HEK293 (cell line): ENCODE results near the gene KRTAP10-11.

Experiments
- CTCF ChIA-PET: fragments of 350-600 bp; formaldehyde crosslinking; extraction: SDS; loops from one replicate; lab custom pipeline; 2021; ENCODE audit warnings: antibody characterized with exemption; lab: Yijun Ruan, JAX
- POLR2A ChIA-PET: fragments of 300-600 bp; formaldehyde crosslinking; extraction: SDS; loops from one replicate; lab custom pipeline; 2020; ENCODE audit warnings: antibody characterized with exemption, inconsistent platforms; lab: Yijun Ruan, JAX
- H3K27ac ChIP-seq: fragments of 200-500 bp; sonication (Bioruptor generic); 2 replicates; pipeline ENCODE4 v1.5.1; 2014; ENCODE audit warnings: low read depth, low read length, control low read depth, inconsistent platforms; ENCODE audit errors: extremely low read depth
- H3K36me3 ChIP-seq, 2 experiments: fragments of 200-500 bp in 1 of 2; sonication (Bioruptor generic) in 1 of 2; 1 replicate in 1 of 2; 2 replicates in 1 of 2; pipeline ENCODE4 v1.5.1; 2014 to 2017; ENCODE audit warnings: inconsistent platforms in 2 of 2, low read length in 2 of 2; ENCODE audit not compliant: control insufficient read depth in 2 of 2, insufficient read depth in 1 of 2
- H3K4me1 ChIP-seq: fragments of 200-500 bp; sonication (Bioruptor generic); 2 replicates; pipeline ENCODE4 v1.5.1; 2014; ENCODE audit warnings: mild to moderate bottlenecking, low read length, inconsistent platforms; ENCODE audit not compliant: control insufficient read depth, insufficient read depth
- H3K4me3 ChIP-seq: 2 replicates; pipeline ENCODE4 v1.5.1; 2011; ENCODE audit warnings: low read depth, mild to moderate bottlenecking, control low read depth, low read length, moderate library complexity
- H3K9me3 ChIP-seq: fragments of 200-500 bp; sonication (Bioruptor generic); 2 replicates; pipeline ENCODE4 v1.5.1; 2014; ENCODE audit warnings: low read depth, low read length, inconsistent platforms; ENCODE audit not compliant: control insufficient read depth, insufficient read depth
- KLF9 ChIP-seq: fragments of 450-650 bp; formaldehyde crosslinking; IDR thresholded peaks from 2 replicates; pipeline ENCODE4 v1.5.1; 2016; ENCODE audit warnings: missing biosample characterization, missing genetic modification characterization, low read depth
- SETDB1 ChIP-seq: IDR thresholded peaks from one replicate; pipeline ENCODE4 v1.6.1; 2017; ENCODE audit warnings: mild to moderate bottlenecking, low read length, moderate library complexity, mixed read lengths; ENCODE audit not compliant: insufficient read length
- SP7 ChIP-seq: fragments of 450-650 bp; formaldehyde crosslinking; IDR thresholded peaks from 2 replicates; pipeline ENCODE4 v1.5.1; 2016; ENCODE audit warnings: missing biosample characterization, missing genetic modification characterization
- ZFP3 ChIP-seq: fragments of 450-650 bp; formaldehyde crosslinking; IDR thresholded peaks from 2 replicates; pipeline ENCODE4 v1.5.1; 2016; ENCODE audit warnings: low read depth, missing biosample characterization, missing genetic modification characterization
- ZFP69B ChIP-seq: fragments of 450-650 bp; formaldehyde crosslinking; IDR thresholded peaks from 2 replicates; pipeline ENCODE4 v1.5.1; 2016; ENCODE audit warnings: missing biosample characterization, missing genetic modification characterization
- ZIC2 ChIP-seq: fragments of 450-650 bp; formaldehyde crosslinking; IDR thresholded peaks from 2 replicates; pipeline ENCODE4 v1.5.1; 2016; ENCODE audit warnings: missing biosample characterization, missing genetic modification characterization
- ZNF155 ChIP-seq: fragments of 450-650 bp; formaldehyde crosslinking; IDR thresholded peaks from 2 replicates; pipeline ENCODE4 v1.5.1; 2016; ENCODE audit warnings: missing biosample characterization, missing genetic modification characterization
- ZNF391 ChIP-seq: fragments of 450-650 bp; formaldehyde crosslinking; IDR thresholded peaks from 2 replicates; pipeline ENCODE4 v1.5.1; 2016; ENCODE audit warnings: low read depth, missing biosample characterization, missing genetic modification characterization, borderline replicate concordance
- ZNF585B ChIP-seq: fragments of 450-650 bp; formaldehyde crosslinking; IDR thresholded peaks from 2 replicates; pipeline ENCODE4 v1.5.1; 2016; ENCODE audit warnings: missing biosample characterization, missing genetic modification characterization
- ZNF837 ChIP-seq: fragments of 450-650 bp; formaldehyde crosslinking; IDR thresholded peaks from 2 replicates; pipeline ENCODE4 v1.5.1; 2016; ENCODE audit warnings: missing biosample characterization, missing genetic modification characterization
- TF ChIP-seq, protein P1 (sequence below): fragments of 450-650 bp; formaldehyde crosslinking; IDR thresholded peaks from 2 replicates; pipeline ENCODE4 v1.5.1; 2017; ENCODE audit warnings: missing biosample characterization, missing genetic modification characterization
- TF ChIP-seq, protein P2 (sequence below): fragments of 450-650 bp; formaldehyde crosslinking; IDR thresholded peaks from 2 replicates; pipeline ENCODE4 v1.5.1; 2016; ENCODE audit warnings: missing biosample characterization, missing genetic modification characterization
- TF ChIP-seq, protein P3 (sequence below): fragments of 450-650 bp; formaldehyde crosslinking; IDR thresholded peaks from 2 replicates; pipeline ENCODE4 v1.5.1; 2016; ENCODE audit warnings: missing biosample characterization, missing genetic modification characterization

Gene KRTAP10-11

DNA sequence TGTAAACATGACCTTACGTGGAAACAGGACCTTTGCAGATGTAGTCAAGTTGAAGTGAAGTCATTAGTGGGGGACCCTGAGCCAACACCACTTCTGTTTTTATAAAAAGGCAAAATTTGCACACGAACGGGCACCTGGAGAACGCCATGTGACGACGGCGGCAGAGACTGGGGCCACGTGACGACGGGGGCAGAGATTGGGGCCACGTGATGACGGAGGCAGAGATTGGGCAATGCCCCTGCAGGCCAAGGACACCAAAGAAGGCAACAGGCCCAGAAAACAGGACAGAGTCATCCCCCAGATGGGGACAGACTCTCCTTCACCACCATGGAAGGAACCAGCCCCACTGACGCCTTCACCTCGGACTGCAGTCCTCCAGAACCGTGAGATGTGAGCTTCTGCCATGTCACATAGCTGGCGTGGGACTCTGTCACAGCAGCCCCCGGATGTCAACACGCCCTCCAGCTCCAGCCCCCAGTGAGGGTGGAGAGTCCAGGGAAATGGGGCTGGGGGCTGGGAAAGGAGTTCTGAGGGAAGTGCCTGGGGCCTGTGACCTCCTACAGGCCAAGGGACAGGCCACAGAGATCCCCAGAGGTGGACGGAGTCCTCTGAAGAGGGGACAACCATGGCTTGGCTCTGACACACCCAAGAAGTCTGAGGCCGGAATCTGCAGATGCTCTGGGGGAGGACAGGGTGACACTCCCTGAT lies 4.2 kb downstream of the KRTAP10-11 start (continued):
- TF ChIP-seq SP7, result no peak

DNA sequence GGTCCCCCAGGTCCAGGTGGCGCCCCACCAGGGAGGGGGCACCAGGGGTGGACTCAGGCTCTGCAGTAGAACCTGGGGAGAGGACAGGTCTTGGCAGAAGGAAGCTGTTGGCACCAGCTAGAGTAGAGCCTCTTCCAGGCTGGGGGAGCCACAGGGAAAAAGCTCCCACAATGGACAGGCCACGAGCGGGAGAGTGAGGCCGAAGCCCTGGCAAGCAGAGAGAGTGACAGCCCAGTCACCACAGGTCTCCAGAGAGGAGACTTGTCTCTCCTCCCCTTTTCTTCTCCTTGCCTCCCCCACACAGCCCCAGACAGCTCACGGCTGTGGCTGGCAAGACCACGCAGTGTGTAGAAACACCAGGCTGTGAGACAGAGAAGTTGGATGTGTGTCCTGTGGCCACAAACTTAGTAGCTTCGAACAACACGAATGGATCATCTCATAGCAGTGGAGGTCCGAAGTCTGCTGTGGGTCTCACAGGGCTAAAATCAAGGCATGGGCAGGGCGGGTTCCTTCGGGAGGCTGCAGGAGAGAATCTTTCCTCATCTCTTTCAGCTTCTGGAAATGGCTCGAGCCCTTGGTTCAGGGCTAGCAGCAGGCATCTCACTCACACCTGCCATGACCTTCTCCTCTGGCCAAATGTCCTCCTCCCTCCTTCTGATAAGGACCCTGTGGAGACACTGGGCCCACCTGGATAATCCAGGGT lies 4.9 kb downstream of the KRTAP10-11 start:
- TF ChIP-seq KLF9 (tag by site-specific recombination) (no peak), ZNF837 (tag by site-specific recombination) (no peak), SETDB1 (no peak), ZNF585B (tag by site-specific recombination) (no peak), ZFP69B (tag by site-specific recombination) (no peak), ZFP3 (tag by site-specific recombination) (no peak)
- TF ChIP-seq, protein P1, sequence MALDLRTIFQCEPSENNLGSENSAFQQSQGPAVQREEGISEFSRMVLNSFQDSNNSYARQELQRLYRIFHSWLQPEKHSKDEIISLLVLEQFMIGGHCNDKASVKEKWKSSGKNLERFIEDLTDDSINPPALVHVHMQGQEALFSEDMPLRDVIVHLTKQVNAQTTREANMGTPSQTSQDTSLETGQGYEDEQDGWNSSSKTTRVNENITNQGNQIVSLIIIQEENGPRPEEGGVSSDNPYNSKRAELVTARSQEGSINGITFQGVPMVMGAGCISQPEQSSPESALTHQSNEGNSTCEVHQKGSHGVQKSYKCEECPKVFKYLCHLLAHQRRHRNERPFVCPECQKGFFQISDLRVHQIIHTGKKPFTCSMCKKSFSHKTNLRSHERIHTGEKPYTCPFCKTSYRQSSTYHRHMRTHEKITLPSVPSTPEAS (tag by site-specific recombination), result no peak
- TF ChIP-seq, all 188 proteins: peak for 0
- CTCF ChIA-PET, result interaction anchor here (0.6 kb wide), 1 partner anchor 21 kb away, joined by 3 read pairs; no protein-coding TSS in a partner anchor
- Histone ChIP-seq H3K4me3 (no peak overlapping the region), H3K9me3 (no peaks in the 10 kb centered on the region), H3K27ac (no peak overlapping the region), H3K4me1 (no peaks in the 10 kb centered on the region), H3K36me3 (no peaks in the 10 kb centered on the region)
- POLR2A ChIA-PET, result no interaction called here

DNA sequence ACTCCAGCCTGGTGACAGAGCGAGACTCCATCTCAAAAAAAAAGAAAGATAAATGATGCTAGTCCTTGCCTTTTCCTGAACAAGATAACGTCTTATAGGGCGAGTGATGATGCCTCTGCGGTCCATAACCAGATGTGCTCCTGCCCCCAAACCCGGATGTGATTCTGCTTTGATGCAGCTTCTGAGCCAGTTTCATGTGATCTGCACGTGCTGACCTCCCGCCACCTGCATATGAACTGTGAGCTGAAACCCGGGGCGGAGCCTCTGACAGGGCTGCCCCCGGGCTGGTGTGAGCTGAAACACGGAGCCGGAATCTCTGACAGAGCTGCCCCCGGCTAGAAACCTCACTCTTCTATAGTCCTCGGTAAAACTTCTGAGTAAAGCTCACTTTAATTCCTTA lies 6.9 kb downstream of the KRTAP10-11 start:
- H3K27ac ChIP-seq, result no peak overlapping the region
- H3K4me3 ChIP-seq, result no peak overlapping the region
- POLR2A ChIA-PET, result no interaction called here
- CTCF ChIA-PET, result no interaction called here
- no peaks in the 10 kb centered on the region for H3K36me3 ChIP-seq
- no peak for TF ChIP-seq SP7
- no peak for TF ChIP-seq ZNF155 (tag by site-specific recombination)
- TF ChIP-seq, protein P2, sequence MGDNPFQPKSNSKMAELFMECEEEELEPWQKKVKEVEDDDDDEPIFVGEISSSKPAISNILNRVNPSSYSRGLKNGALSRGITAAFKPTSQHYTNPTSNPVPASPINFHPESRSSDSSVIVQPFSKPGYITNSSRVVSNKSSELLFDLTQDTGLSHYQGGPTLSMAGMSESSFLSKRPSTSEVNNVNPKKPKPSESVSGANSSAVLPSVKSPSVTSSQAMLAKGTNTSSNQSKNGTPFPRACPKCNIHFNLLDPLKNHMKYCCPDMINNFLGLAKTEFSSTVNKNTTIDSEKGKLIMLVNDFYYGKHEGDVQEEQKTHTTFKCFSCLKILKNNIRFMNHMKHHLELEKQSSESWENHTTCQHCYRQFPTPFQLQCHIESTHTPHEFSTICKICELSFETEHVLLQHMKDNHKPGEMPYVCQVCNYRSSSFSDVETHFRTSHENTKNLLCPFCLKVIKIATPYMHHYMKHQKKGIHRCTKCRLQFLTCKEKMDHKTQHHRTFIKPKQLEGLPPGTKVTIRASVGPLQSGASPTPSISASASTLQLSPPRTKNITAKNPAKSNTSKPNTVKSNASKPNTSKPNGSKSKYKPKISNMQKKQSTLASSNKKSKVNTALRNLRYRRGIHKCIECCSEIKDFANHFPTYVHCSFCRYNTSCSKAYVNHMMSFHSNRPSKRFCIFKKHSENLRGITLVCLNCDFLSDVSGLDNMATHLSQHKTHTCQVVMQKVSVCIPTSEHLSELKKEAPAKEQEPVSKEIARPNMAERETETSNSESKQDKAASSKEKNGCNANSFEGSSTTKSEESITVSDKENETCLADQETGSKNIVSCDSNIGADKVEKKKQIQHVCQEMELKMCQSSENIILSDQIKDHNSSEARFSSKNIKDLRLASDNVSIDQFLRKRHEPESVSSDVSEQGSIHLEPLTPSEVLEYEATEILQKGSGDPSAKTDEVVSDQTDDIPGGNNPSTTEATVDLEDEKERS, result no peak
- no peak for TF ChIP-seq ZNF391 (tag by site-specific recombination)
- TF ChIP-seq, all 188 proteins: peak for 0
- no peaks in the 10 kb centered on the region for H3K9me3 ChIP-seq
- H3K4me1 ChIP-seq, result no peaks in the 10 kb centered on the region

DNA sequence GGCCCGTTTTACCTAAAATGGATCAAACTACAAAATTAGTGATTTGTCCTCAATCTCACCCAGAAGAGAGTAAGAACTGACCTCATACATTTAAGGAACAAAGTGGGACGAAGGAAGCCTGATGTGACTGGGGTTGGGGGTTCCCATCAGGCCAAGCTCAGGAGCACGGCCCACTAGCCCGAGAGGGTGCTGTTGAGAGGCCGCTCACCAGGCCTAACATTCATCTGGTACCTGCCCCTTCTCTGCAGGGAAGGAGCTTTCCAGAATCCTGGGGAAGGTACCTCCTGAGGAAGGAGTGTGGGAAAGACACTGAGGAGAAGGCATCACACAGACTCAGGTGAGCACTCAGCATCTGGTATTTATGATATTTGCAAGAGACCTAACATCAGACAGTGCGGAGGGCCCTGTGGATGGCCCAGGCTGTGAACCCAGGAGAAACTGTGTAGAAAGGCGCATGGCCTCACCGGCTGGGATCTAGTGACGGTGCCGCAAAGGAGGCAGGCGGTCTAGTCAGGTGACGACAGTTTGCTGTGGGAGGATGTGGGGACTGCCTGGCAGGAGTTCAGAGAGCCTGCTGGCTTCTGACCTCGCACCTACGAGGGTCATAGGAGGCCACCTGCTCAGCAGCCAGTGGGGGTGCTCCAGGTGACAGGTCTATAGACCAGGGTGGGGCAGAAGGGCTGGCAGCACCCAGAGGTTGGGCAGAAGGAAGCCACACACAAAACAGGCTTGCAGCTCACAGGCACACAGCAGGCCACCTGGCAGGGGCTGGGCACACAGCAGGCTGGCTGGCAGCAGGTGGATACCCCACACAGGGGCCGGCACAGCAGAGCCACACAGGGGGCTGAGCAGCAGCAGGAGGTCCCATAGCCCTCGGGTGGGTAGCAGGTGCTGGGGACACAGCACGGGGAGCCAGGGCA lies 7.7 kb downstream of the KRTAP10-11 start:
- H3K9me3 ChIP-seq, result no peaks in the 10 kb centered on the region
- TF ChIP-seq ZIC2 (tag by site-specific recombination), result peak; percentile 96
- TF ChIP-seq, protein P3, sequence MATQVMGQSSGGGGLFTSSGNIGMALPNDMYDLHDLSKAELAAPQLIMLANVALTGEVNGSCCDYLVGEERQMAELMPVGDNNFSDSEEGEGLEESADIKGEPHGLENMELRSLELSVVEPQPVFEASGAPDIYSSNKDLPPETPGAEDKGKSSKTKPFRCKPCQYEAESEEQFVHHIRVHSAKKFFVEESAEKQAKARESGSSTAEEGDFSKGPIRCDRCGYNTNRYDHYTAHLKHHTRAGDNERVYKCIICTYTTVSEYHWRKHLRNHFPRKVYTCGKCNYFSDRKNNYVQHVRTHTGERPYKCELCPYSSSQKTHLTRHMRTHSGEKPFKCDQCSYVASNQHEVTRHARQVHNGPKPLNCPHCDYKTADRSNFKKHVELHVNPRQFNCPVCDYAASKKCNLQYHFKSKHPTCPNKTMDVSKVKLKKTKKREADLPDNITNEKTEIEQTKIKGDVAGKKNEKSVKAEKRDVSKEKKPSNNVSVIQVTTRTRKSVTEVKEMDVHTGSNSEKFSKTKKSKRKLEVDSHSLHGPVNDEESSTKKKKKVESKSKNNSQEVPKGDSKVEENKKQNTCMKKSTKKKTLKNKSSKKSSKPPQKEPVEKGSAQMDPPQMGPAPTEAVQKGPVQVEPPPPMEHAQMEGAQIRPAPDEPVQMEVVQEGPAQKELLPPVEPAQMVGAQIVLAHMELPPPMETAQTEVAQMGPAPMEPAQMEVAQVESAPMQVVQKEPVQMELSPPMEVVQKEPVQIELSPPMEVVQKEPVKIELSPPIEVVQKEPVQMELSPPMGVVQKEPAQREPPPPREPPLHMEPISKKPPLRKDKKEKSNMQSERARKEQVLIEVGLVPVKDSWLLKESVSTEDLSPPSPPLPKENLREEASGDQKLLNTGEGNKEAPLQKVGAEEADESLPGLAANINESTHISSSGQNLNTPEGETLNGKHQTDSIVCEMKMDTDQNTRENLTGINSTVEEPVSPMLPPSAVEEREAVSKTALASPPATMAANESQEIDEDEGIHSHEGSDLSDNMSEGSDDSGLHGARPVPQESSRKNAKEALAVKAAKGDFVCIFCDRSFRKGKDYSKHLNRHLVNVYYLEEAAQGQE (tag by site-specific recombination), result no peak
- POLR2A ChIA-PET, result no interaction called here
- H3K27ac ChIP-seq, result no peak overlapping the region
- no peaks in the 10 kb centered on the region for H3K4me1 ChIP-seq
- CTCF ChIA-PET, result no interaction called here
- H3K4me3 ChIP-seq, result no peak overlapping the region
- H3K36me3 ChIP-seq, result no peaks in the 10 kb centered on the region
